Measurements from ENCODE around the gene BRIX1. TPM values are rescaled to one million over a fixed set of nuclear protein-coding genes. Genes with fewer than 3 reads are reported as not detected.
A peak's percentile ranks its signal among the peaks of the same experiment; 100 is the strongest.

BRIX1 gene
- total and polyA plus RNA-seq, 2 of the 13 experiments (the other 11 are each of a cell fraction or from before 2014, with no cell fraction given): 23.6 to 78.4 TPM

DNA sequence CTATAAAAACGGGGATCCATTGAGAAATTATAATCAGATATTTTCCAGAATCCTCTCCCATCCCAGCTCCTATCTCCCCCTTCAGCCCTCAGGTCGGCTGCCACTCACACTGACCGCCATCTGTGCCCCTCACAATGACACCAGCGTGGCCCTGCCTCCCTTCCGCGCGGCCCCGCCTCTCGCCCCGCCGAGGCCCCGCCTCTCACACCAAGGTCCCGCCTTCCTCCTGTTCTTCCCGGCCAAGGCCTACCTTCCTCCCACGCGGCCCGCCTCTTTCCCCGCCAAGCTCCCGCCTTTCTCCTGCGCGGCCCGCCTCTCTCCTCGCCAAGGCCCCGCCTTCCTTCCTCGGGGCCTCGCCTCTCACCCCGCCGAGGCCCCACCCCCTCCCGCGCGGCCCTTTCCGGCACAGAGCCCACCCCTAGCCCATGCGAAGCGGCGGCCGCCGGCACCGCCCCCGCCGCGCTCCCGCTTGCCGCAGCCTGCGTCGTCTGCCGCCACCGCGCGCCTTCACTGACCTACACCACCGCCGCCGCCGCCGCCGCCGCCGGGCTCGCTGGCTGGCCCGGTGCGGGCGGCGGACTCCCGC lies 13.7 kb downstream of the BRIX1 start, which contains the start of gene DNAJC21 (continued):
- 0 out of 2 replicates have a peak, but pooled peaks have one; percentile 16 for TF ChIP-seq DMAP1 (CRISPR knock-in tag; IDR thresholded peaks at IDR 0.05)
- TF ChIP-seq GATAD1 (CRISPR knock-in tag; IDR thresholded peaks at IDR 0.05): peak; percentile 31; the same call in 1 of the 2 replicates
- TF ChIP-seq, protein P1, sequence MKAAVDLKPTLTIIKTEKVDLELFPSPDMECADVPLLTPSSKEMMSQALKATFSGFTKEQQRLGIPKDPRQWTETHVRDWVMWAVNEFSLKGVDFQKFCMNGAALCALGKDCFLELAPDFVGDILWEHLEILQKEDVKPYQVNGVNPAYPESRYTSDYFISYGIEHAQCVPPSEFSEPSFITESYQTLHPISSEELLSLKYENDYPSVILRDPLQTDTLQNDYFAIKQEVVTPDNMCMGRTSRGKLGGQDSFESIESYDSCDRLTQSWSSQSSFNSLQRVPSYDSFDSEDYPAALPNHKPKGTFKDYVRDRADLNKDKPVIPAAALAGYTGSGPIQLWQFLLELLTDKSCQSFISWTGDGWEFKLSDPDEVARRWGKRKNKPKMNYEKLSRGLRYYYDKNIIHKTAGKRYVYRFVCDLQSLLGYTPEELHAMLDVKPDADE (CRISPR knock-in tag; IDR thresholded peaks at IDR 0.05): no peak
- TF ChIP-seq SP4 (CRISPR knock-in tag; IDR thresholded peaks at IDR 0.05): peak; percentile 97
- TF ChIP-seq, protein P2, sequence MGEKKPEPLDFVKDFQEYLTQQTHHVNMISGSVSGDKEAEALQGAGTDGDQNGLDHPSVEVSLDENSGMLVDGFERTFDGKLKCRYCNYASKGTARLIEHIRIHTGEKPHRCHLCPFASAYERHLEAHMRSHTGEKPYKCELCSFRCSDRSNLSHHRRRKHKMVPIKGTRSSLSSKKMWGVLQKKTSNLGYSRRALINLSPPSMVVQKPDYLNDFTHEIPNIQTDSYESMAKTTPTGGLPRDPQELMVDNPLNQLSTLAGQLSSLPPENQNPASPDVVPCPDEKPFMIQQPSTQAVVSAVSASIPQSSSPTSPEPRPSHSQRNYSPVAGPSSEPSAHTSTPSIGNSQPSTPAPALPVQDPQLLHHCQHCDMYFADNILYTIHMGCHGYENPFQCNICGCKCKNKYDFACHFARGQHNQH (CRISPR knock-in tag; IDR thresholded peaks at IDR 0.05): peak; percentile 30; the same call in 1 of the 2 replicates
- TF ChIP-seq RARA (CRISPR knock-in tag; IDR thresholded peaks at IDR 0.05): peak; percentile 6; the same call in 1 of the 2 replicates
- no peak for TF ChIP-seq RAD51 (IDR thresholded peaks at IDR 0.05; ENCODE audit: borderline replicate concordance)
- TF ChIP-seq, protein P3, sequence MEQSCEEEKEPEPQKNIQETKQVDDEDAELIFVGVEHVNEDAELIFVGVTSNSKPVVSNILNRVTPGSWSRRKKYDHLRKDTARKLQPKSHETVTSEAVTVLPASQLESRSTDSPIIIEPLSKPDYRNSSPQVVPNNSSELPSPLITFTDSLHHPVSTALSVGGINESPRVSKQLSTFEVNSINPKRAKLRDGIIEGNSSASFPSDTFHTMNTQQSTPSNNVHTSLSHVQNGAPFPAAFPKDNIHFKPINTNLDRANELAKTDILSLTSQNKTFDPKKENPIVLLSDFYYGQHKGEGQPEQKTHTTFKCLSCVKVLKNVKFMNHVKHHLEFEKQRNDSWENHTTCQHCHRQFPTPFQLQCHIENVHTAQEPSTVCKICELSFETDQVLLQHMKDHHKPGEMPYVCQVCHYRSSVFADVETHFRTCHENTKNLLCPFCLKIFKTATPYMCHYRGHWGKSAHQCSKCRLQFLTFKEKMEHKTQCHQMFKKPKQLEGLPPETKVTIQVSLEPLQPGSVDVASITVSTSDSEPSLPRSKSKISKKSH (CRISPR knock-in tag; IDR thresholded peaks at IDR 0.05; ENCODE audit: borderline replicate concordance): peak; percentile 47; the same call in 1 of the 2 replicates
- TF ChIP-seq, protein P4, sequence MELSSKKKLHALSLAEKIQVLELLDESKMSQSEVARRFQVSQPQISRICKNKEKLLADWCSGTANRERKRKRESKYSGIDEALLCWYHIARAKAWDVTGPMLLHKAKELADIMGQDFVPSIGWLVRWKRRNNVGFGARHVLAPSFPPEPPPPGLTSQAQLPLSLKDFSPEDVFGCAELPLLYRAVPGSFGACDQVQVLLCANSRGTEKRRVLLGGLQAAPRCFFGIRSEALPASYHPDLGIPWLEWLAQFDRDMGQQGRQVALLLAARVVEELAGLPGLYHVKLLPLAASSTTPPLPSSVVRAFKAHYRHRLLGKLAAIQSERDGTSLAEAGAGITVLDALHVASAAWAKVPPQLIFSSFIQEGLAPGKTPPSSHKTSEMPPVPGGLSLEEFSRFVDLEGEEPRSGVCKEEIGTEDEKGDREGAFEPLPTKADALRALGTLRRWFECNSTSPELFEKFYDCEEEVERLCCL (CRISPR knock-in tag; IDR thresholded peaks at IDR 0.05; ENCODE audit: borderline replicate concordance): no peak
- TF ChIP-seq, protein P5, sequence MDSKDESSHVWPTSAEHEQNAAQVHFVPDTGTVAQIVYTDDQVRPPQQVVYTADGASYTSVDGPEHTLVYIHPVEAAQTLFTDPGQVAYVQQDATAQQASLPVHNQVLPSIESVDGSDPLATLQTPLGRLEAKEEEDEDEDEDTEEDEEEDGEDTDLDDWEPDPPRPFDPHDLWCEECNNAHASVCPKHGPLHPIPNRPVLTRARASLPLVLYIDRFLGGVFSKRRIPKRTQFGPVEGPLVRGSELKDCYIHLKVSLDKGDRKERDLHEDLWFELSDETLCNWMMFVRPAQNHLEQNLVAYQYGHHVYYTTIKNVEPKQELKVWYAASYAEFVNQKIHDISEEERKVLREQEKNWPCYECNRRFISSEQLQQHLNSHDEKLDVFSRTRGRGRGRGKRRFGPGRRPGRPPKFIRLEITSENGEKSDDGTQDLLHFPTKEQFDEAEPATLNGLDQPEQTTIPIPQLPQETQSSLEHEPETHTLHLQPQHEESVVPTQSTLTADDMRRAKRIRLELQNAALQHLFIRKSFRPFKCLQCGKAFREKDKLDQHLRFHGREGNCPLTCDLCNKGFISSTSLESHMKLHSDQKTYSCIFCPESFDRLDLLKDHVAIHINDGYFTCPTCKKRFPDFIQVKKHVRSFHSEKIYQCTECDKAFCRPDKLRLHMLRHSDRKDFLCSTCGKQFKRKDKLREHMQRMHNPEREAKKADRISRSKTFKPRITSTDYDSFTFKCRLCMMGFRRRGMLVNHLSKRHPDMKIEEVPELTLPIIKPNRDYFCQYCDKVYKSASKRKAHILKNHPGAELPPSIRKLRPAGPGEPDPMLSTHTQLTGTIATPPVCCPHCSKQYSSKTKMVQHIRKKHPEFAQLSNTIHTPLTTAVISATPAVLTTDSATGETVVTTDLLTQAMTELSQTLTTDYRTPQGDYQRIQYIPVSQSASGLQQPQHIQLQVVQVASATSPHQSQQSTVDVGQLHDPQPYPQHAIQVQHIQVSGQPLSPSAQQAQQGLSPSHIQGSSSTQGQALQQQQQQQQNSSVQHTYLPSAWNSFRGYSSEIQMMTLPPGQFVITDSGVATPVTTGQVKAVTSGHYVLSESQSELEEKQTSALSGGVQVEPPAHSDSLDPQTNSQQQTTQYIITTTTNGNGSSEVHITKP (CRISPR knock-in tag; IDR thresholded peaks at IDR 0.05; ENCODE audit: low read depth): no peak
- TF ChIP-seq JUN (CRISPR knock-in tag; IDR thresholded peaks at IDR 0.05): no peak
- 0 out of 2 replicates have a peak, but pooled peaks have one; percentile 24 for TF ChIP-seq ESRRA (CRISPR knock-in tag; IDR thresholded peaks at IDR 0.05; ENCODE audit: low read depth)
- peak; percentile 41; the same call in 1 of the 2 replicates for TF ChIP-seq ZNF788 (CRISPR knock-in tag; IDR thresholded peaks at IDR 0.05; ENCODE audit: borderline replicate concordance)
- peak; percentile 38; the same call in 1 of the 2 replicates for TF ChIP-seq MYC (CRISPR knock-in tag; IDR thresholded peaks at IDR 0.05; ENCODE audit: borderline replicate concordance)
- TF ChIP-seq XRCC5 (optimal IDR thresholded peaks at IDR 0.05; ENCODE audit: low read length): peak; percentile 23
- TF ChIP-seq YY1 (IDR thresholded peaks at IDR 0.05; ENCODE audit: insufficient read depth, insufficient replicate concordance, low read depth, low read length): peak; percentile 61
- TF ChIP-seq GABPB1 (CRISPR knock-in tag; IDR thresholded peaks at IDR 0.05): peak; percentile 81
- 0 out of 2 replicates have a peak, but pooled peaks have one; percentile 21 for TF ChIP-seq ZNF343 (CRISPR knock-in tag; IDR thresholded peaks at IDR 0.05)
- TF ChIP-seq RAD21 (CRISPR knock-in tag; IDR thresholded peaks at IDR 0.05): 0 out of 2 replicates have a peak, but pooled peaks have one; percentile 4

All from HepG2 (cell line).